Fibroblast of the aortic adventitia (primary cell): ENCODE measurements around the gene LYPD6. TPM values are rescaled to one million over a fixed set of nuclear protein-coding genes. Genes with fewer than 3 reads are reported as not detected.

Experiments used
- DNase-seq: peaks from one replicate; pipeline ENCODE4 v3.0.0-alpha.2; 2010; ENCODE audit warnings: low read depth
- H3K4me3 ChIP-seq: 2 replicates; pipeline ENCODE4 v1.5.1; 2011; ENCODE audit warnings: low read depth, mild to moderate bottlenecking, control low read depth, low read length, moderate library complexity
- CTCF ChIP-seq: IDR thresholded peaks from 2 replicates; pipeline ENCODE4 v1.5.1; 2011; ENCODE audit warnings: mild to moderate bottlenecking, low read length, control low read depth, inconsistent platforms; ENCODE audit not compliant: insufficient read depth
- total RNA-seq: library from RNA; depleted of rRNA; stranded (reverse); fragments of >200 nt; gene quantifications from 2 replicates; pipeline ENCODE4 v1.2.3, GENCODE V29; 2012; ENCODE audit warnings: low replicate concordance

LYPD6 gene
- total RNA-seq, 1 donor = 0.54 TPM

GRCh38 chr2:149451417-149452165, 121.2 kb downstream of the LYPD6 start:
- no peak for TF ChIP-seq CTCF

GRCh38 chr2:149456285-149456684, 125.9 kb downstream of the LYPD6 start:
- no peak for TF ChIP-seq CTCF

More at GRCh38 chr2:149451417-149452165, 121.2 kb downstream of the LYPD6 start:
- DNase-seq = no peak
- no peak overlapping the region for H3K4me3 ChIP-seq

GRCh38 chr2:149458502-149458901, 128.1 kb downstream of the LYPD6 start:
- TF ChIP-seq CTCF = no peak
- DNase-seq = no peak
- no peak overlapping the region for H3K4me3 ChIP-seq

More at GRCh38 chr2:149456285-149456684, 125.9 kb downstream of the LYPD6 start:
- no peak for DNase-seq
- H3K4me3 ChIP-seq = no peak overlapping the region

GRCh38 chr2:149463328-149464002, 133.1 kb downstream of the LYPD6 start:
- no peak for TF ChIP-seq CTCF
- no peak overlapping the region for H3K4me3 ChIP-seq
- DNase-seq = no peak

- no peak overlapping the region for H3K4me3 ChIP-seq
- no peak for TF ChIP-seq CTCF
- DNase-seq = no peak
Observed at GRCh38 chr2:149464396-149464795, 134.0 kb downstream of the LYPD6 start.

GRCh38 chr2:149465873-149466272, 135.5 kb downstream of the LYPD6 start:
- no peak for DNase-seq
- H3K4me3 ChIP-seq = no peak overlapping the region
- TF ChIP-seq CTCF = no peak
